ENCODE data around the gene ITGB2.

ITGB2 gene

GRCh38 chr21:44955141-44955797 lies 34.6 kb upstream of the ITGB2 start:
- DNase-seq (ENCODE audit: low read depth): no peak

GRCh38 chr21:44954281-44954771 lies 33.6 kb upstream of the ITGB2 start:
- no peak for DNase-seq (ENCODE audit: low read depth)

DNA sequence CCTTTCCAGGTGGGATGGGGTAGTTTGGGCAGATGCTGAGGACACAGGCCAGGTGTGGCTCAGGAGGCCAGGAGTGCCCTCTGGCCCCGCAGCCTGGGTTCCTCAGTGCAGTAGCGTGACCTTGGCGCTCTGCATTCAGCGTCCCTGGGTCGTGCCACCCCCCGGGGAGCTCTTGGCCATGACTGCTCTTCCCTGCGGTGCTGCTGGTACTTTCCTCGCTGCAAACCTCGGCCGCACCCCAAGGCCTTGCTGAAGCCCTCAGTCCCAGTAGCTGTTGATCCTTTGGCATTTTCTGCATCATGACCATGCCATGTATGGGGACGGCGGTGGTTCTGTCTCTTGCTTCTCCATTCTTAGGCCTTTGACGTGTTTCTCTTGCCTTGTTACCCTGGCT lies 32.9 kb upstream of the ITGB2 start:
- no peak for DNase-seq (ENCODE audit: low read depth)

DNA sequence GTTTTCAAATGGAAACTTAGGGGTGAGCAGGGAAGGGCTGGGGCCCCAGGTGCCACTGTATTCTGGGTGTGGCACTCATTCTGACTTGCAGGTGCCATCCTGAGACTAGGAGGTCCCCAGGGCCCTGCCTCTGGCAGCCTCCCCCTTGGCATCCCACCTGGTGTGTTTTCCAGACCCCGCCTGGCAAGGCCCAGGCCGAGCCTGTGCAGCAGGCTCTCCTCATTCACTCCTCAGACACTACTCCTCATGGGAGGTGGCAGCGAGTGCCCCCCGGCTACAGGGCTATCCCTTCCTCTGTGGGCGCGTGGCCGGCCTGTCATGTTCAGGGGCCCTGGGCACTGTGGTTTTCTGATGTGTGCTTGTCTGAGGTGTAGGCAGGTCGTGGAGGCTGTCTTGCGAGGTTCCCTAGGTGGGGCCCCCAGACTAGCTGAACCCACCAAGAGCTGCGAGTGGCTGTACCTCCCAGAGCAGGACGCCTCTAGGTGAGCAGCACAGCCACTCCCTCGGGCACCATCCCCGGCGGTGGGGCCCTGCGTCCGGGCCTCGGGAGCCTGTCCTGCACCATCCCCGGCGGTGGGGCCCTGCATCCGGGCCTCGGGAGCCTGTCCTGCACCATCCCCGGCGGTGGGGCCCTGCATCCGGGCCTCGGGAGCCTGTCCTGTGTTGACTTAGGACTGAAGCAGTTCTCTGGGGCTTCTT lies 32.4 kb upstream of the ITGB2 start:
- DNase-seq (ENCODE audit: low read depth): no peak

DNA sequence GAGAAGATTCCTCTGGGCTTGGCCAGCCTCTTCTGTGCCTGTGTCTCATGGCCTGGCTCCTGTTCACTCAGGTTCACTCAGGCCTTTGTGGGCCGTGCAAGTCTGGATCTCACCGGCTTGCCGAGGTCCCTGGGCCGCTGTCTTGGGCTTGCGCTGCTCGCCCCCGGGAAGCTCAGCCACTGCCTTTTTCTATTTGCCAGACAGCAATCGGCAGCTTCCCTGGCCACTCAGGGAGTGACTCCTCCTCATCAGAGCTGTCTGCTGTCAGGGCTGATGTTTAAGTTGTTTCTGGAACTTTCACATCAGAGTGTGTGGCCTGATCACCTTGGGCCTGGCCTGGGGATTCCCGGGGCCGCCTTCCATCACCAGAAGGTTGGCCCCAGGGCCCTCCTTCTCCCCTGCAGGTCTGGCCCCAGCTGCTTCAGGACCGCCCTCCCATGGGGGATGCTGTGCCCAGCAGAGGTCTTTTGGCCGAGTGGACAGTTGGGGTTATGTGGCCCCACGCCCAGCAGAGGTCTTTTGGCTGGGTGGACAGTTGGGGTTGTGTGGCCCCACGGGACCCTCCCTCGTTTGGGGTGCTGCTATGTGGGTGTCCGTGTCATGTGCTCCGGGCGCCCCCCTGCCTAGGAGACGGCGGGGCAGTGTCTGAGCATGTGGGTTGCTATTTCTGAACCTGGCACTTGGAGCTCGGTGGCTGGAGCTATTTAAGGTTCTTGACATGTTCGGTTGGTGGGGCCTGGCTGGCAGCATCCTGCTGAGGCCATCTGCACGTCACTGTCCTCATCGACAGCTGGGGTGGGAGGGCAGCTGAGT lies 31.6 kb upstream of the ITGB2 start:
- DNase-seq (ENCODE audit: low read depth): no peak

- no peak for DNase-seq (ENCODE audit: low read depth)
These were observed 30.7 kb upstream of the ITGB2 start for GRCh38 chr21:44951186-44951915.

GRCh38 chr21:44950351-44950750 lies 29.7 kb upstream of the ITGB2 start:
- DNase-seq (ENCODE audit: low read depth): no peak

DNA sequence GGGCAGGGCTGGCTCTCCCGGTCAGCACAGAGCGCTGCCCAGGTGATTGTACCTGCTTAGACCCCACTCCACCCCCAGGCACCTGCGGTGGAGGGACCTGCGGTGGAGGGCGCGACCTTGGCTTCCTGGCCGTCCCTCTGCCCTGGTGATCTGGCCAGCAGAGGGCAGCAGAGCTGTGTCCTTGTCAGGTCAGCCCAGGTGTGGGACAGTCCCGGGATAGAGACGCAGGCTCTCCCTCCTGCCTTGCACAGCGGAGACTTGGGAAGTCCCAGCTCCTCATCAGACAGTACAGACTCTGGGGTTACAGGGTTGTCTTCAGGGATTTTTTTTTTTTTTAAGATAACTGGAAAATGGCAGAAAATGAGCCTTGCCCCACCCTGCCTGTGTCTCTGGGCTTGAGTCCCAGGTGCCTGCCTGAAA lies 29.1 kb upstream of the ITGB2 start:
- peak; percentile 69 for DNase-seq (ENCODE audit: low read depth)

- DNase-seq (ENCODE audit: low read depth): no peak
These were observed 28.6 kb upstream of the ITGB2 start for GRCh38 chr21:44949161-44949778.

GRCh38 chr21:44948426-44949120 lies 27.9 kb upstream of the ITGB2 start:
- DNase-seq (ENCODE audit: low read depth): no peak

DNA sequence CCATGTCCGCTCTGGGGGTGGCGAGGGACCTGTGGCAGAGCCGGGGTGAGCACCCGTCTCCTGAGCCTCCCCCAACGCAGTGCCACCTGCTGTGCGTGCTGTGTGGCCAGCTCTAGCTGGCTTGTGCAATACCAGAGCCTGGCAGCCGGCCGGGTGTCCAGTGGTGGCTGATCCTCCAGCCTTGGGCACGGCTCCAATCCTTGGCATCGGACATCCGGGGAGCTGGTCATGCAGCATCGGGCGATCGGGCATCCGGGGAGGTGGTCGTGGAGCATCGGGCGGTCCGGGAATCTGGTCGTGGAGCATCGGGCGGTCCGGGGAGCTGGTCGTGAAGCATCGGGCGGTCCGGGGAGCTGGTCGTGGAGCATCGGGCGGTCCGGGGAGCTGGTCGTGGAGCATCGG lies 27.2 kb upstream of the ITGB2 start:
- DNase-seq (ENCODE audit: low read depth): no peak

GRCh38 chr21:44947111-44947929 lies 26.6 kb upstream of the ITGB2 start:
- no peak for DNase-seq (ENCODE audit: low read depth)

DNA sequence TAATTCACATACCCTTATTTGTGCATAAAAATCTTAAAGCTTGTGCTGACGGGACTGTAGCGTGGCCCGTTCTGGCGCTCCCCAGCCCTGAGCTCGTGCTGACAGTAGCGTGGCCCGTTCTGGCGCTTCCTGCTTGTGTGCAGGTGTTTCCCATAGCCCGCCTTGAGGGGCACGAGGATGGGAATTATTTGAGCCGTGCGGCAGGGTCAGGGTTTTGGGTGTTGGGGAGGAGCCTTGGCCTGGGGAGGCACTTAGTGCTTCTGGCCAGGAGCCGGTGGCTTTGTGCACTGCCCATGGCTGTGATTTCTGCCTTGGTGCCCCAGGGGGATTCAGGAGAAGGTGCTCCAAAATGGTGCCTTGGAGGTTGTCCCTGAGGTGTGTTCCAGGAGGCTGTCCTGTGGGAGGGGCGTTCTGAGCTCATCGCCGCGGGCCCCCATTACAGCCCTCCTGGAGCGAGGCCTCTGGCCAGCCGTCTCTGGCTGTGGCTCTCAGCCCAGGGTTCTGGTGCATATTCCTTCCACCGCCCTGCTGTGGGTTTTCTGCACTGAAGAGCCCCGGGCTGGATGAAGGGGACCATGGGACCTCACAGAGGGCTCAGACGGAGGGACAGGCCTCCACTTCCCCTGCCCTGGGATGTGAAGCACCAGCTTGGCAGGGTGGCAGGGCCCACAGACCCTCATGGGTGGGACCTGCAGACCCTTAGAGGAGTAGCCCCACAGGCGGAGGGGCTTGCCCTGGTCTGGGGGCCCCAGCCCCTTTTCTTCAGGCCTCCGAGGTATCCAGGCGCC lies 25.7 kb upstream of the ITGB2 start:
- DNase-seq (ENCODE audit: low read depth): no peak

DNA sequence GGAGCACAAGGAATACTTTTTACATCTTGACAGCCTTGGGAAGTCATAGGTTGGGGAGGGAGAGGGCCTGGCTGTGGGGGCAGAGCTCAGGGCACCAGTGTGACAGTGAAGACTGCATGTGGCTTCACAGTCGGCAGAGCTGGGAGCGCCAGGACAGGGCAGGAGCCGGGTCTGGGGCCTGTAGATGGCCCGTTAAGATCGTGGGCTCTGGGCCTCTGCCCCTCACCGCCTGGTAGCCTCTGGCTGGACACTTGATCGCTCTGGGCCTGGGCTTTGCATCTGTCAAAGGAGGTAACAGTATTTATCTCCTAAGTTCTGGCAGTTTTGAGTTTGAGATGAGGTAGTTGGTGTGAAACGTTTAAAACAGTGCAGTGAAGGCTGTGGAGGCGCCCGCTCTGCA lies 23.9 kb upstream of the ITGB2 start:
- DNase-seq (ENCODE audit: low read depth): no peak

GRCh38 chr21:44943686-44944550 lies 23.2 kb upstream of the ITGB2 start:
- no peak for DNase-seq (ENCODE audit: low read depth)

DNA sequence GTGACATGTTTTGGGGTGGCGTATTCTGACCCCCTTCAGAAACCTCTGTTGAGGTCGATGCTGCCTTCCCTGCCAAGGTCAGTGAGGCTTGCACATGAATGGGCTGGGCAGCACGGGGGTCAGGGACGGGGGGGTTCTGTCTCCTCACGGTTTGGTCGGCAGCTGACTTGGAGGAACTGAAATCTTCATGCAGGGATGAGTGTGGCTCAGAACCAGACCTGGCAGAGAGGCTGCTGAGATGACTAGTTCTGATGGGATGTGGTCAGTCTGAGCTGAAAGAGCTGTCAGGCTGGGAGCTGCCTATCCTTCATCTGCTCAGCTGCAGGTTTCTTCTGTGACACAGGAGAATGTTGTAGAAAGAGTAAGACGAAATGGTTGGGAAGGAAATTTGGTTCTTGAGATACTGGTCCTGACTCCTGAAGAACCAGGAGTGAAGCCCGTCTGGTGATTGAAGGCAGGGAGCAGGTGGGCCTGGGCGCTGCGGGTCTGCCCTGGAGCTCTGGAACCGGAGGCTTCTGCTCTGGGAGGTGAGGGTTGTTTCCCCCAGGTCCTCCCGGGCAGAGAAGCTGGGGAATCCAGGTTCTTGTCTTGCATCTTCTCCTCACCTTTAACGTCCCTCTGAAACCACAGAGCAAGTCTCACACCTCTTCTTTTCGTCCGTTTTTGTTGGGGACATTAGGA lies 22.4 kb upstream of the ITGB2 start:
- no peak for DNase-seq (ENCODE audit: low read depth)

DNA sequence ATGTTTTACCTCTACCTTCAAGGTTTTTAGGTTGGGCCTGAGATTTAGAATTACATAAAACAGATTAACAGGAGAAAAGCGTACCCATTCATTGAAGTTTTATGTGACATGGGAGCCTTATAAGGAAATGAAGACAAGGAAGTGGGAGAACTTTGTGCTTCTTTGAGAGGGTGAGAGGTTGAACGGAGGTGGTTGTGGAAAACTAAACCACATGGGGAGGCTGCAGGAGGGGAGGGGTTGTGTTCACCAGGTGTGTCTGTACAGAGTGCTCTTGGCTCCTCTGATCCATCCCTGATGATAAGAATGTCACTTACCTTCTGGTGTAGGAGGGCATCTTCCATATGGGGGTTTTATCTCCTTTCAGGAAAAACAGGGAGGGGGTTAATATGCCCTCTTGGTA lies 21.9 kb upstream of the ITGB2 start:
- no peak for DNase-seq (ENCODE audit: low read depth)

DNA sequence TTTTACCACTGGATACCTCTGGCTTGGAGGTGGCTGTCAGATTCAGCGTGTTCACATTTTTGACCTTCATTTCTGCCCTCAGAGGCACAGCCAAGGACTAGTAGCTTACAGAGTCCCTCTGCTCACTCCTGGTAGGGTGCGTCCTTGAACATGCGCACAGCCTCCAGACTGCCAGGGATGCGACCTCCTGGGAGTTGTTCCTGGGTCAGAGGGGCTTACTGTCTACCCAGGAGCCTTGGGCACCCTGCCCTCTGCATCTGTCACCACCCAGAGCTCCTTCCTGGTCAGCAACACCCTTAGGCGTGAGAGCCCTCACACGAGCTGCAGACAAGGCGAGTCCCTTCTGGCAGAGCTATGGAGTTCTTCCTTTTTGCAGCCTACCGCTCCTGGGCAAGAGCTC lies 20.9 kb upstream of the ITGB2 start:
- no peak for DNase-seq (ENCODE audit: low read depth)

All from activated T-cell treated with anti-CD3 and anti-CD28 coated beads for 24 hours (primary cell).